ELR (cell line): ENCODE measurements around the gene BMPR1A.

ENCODE experiments used
- DNase-seq: peaks from one replicate; pipeline ENCODE4 v3.0.0-alpha.2; 2015; ENCODE audit warnings: low read depth

BMPR1A gene

DNA sequence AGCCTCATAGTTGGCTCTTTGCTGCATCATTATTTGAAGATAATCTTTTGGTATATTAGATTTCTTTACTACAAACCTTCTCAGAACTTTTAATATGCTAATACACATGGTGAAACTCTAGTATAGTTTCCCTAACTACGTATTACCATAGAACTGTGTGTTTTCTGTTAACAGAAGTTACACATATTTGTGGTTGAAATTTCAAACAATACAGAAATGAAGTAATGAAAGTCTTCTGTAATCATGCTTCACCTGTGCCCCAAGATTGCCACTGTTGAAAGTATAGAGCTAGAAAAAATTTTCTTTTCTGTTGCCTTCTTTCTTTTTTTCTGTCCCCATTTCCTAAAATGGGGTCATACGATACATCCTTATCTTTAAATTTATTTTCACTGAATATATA, 9.1 kb downstream of the BMPR1A start:
- no peak for DNase-seq

DNA sequence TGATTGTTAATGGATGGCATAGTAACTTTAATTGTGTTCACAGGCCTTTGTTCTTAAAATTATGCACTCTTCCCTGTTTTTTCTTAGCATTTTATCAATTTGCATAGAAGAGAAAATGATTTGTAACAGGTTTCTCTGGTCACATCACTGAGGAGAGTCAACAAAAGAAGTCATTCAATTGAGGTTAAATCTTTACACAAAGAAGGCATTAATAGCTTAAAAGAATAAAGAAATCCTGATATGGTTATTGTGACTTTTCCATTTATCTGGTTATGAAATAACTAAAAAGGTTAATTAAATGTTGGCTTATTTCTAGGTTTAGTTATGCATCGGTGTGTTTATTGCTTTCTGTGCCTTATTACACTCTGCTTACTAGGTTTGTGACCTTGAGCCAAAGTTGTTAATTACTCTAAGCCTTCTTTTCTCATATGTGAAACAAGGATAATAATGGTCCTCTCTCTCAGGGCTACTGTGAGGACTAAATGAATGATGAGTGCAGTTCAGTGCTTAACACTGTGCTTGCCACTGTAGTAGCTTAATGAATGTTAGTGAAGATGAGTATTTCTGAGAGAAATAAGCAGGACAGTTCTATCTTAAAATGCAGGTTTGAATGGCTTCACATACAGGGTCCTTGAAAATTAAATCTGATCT, 12.1 kb downstream of the BMPR1A start:
- DNase-seq = no peak

DNA sequence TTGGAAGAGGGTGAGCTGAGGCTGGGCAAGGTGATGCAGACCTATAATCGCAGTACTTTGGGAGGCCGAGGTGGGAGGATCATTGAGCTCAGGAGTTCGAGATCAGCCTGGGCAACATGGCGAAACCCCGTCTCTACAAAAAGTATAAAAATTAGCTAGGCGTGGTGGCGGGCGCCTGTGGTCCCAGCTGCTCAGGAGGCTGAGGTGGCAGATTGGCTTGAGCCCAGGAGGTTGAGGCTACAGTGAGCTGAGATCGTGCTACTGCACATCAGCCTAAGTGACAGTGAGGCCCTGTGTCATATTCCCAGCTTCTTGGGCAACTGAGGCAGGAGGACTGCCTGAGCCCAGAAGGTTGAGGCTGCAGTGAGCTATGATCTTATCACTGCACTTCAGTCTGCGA, 13.6 kb downstream of the BMPR1A start:
- DNase-seq = no peak

DNA sequence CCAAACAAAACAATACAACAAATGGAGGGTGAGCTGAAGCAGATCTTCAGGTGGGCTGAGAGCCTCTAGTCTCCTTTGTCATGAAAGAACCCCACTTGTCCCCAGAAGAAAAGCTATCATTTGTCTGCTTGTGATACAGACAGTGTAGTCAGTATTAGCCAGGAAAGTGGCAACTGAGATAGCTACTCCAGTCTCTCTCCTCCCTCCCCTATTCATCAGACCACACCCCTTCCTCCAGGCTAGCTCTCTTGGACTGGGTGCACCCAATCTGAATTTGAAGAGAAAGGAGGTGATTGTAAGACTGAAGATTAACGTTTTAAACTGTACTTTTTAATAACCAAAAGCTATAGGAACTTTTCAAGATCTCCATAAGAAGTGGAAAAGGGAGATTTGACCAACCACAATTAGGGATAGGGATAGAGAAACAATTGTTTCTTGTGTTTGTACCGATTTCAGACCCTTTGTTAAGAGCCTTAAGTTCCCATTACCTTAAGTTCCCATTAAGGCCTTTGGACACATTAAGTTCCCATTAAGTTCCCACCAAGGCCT, 14.1 kb downstream of the BMPR1A start:
- no peak for DNase-seq

DNA sequence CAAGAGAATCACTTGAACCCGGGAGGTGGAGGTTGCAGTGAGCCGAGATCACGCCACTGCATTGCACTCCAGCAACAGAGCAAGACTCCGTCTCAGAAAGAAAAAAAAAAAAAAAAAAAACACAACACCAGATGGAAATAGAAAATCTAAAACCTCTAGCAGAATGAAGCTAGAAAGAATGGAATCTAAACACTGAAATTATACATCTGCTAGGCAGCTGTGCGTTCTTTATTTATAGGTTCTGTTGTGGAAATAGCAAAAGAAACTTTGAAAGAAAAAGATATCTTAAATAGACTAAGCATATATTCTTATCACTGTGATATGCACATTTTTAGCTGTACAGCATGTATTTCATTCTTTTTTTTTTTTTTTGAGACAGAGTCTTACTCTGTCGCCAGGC, 17.1 kb downstream of the BMPR1A start:
- no peak for DNase-seq

DNA sequence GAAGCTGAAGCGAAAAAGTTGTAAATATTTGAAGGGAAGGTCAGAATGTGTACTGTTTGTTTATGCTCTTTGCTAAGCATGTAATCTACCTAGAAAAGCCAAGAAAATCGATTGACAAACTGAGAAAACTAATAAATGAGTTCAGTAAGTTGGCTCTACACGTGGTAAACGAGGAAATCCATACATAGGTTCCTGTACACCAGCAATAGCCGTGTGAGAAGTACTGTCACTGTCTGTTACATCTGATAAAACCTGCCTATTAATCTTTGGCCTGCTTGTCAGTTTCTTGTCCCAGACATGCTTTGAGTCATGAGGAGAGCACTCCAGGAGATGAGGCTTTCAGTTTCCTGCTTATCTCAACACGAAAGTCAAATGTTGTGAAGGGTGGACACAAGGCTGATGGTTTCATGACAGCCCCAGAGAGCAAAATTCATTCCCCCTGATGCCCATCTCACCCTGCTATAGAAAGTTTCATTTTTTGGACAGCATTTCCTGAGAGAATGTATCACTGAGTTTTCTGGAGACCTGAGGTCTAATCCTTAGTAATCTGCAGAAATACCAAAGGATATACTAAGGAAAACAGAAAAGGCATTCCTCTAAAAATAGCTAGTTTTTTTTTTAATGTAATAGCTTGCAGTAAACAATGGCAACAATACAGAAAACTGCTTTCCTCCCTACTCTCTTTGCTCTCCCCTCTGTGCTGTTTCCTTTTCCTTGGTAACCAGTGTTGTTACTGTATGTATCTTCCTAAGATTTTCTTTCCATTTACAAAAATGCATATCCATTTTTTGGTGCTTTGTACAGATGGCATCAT, 18.8 kb downstream of the BMPR1A start:
- peak; percentile 50 for DNase-seq

DNA sequence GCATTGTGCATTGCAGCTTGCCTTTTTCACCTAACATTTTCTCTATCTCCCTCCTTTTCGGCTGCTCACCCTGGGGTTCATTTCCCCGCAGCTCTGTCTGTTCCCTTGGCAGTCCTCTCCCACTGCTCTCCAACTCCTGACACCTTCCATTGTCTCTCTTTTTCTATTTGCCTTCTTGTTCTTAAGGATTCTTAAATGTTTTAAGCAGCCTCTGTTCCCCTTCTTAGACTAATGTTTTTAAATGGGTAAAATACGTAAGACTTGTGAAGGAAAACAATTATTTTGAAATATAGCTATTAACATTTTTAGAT, 19.4 kb downstream of the BMPR1A start:
- DNase-seq = no peak

DNA sequence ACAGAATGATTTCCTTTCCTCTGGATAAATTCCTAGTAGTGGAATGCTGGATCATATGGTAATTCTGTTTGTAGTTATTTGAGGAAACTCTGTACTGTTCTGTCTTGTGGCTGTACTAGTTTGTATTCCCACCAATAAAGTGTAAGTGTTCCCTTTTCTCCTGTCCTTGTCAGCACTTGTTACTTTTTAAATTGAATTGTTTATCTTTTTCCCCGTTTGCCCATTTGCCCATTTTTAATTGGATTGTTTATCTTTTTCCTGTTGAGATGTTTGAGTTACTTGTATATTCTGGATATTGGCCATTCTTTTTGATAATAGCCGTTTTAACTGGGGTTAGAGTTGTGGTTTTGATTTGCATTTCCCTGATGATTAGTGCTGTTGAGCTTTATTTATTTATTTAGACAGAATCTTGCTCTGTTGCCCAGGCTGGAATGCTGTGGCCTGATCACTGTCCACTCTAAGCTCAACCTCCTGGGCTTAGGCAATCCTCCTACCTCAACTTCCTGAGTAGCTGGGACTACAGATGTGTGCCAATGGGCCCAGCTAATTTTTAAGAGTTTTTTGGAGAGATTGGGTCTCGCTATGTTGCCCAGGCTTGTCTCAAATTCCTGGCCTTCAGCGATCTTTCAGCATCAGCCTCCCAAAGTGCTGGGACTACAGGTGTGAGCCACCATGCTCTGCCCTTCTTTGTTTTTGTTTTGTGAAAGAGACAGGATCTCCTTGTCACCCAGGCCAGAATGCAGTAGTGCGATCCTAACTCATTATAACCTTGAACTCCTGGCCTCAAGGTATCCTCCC, 23.0 kb downstream of the BMPR1A start:
- peak; percentile 41 for DNase-seq

DNA sequence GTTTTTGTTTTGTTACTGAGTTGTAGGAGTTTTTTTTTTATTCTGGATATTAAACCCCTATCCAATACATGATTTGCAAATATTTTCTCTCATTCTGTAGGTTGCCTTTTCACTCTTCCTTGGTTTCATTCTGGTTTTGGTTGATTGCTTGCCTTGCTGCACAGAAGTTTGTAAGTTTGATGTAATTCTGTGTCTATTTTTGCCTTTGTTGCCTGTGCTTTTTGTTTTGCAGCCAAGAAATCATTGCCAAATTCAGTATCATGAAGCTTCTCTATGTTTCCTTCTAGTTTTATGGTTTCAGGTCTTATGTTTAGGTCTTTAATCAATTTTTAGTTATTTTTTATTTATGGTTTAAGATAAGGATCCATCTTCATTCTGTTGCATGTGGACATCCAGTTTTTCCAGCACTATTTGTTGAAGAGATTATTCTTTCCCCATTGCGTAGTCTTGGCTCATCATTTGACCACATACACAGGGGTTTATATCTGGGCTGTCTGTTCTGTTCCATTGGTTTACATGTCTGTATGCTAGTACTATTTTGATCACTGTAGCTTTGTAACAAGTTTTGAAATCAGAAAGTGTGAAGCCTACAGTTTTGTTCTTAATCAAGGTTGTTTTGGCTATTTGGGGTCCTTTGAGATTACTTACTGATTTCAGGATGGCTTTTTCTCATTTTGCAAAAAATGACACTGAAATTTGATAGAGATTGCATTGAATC, 26.4 kb downstream of the BMPR1A start:
- DNase-seq = no peak

DNA sequence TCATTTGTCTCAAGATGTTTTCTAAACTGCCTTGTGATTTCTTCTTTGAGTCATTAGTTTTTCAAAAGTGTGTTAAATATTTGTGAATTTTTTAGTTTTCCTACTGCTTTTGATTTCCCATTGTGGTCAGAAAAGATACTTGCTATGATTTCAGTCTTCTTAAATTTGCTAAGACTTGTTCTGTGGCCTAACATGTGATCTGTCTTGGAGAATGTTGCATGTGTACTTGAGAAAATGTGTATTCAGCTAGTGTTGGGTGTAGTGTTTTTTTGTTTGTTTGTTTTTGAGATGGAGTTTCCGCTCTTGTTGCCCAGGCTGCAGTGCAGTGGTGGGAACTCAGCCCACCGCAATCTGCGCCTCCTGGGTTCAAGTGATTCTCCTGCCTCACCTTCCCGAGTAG, 28.6 kb downstream of the BMPR1A start:
- DNase-seq = no peak

DNA sequence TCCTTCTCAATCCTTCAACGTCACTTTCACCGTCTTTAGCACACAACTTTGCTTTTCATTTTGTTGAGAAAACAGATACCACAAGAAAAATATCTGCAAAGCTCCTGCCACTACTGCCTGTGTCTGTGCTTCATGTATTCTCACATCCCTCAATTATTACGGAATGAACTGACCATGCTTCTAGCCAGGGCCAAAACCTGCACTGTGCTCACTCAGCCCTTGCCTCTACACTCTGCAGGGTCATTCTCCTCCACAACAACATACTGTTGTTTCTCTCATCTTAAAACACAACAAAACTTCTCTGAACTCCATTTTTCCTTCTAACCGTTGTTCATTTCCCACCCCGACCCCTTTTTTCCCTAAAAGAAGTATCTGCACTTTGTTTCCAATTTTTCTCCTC, 29.5 kb downstream of the BMPR1A start:
- no peak for DNase-seq

DNA sequence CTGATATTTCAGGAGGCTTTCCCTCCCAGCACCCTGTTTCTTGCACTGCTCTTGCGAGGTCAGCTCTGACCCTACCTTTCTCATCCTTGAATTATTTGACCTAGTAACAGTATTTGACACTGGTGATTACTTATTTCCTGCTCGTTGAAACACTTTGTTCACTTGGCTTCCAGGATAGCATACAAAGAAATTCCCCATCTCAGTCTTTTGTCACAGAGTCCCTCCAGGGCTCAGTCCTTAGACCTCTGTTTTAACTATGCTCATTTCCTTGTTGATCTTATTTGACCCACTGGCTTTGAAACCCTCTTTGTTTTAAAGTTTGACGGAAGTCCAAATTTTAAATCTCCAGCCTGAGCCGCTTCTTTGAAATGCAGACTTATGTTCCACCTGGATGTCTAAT, 29.9 kb downstream of the BMPR1A start:
- no peak for DNase-seq

DNA sequence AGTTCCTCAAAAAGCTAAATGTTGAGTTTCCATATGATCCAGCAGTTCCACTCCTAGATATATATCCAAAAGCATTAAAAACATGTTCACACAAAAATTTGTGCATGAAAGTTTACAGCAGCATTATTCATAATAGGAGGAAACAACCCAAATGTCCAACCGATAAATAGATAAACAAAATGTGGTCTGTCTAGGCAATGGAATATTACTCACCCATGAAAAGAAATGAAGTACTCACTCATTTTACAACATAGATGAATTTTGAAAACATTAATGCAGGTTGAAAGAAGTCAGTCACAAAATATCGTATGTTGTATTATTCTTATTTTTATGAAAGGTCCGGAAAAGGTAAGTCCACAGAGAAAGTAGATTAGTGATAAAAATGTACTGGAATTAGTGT, 34.0 kb downstream of the BMPR1A start:
- DNase-seq = no peak

DNA sequence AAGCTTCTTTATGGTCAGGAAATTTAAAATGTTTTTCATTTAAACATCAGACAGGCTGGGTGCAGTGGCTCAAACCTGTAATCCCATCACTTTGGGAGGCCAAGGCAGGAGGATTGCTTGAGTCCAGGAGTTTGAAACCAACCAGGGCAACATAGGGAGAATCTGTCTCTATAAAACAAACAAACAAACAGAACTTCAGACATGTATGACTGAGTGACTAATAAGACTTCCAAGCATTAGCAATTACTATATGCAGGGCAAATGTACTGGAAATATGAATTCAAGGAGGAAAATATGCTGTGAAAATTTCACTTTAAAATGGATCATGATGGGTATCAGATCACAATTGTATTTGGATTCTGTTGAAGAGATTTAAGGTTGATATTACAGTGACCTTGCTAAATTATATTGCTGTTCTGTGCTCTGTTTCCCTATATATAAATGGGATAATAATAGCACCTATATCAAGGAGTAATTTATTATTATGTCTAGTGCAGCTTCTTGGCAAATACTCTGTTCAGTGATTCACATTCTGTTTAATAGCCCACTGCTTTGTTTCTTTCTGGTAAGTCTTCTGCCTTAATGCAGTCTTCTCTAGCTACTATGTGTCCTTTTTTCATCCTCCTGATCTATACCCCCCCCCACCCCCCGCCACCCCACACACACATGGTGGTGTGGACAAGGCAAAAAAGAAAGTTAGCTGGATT, 36.2 kb downstream of the BMPR1A start:
- no peak for DNase-seq

DNA sequence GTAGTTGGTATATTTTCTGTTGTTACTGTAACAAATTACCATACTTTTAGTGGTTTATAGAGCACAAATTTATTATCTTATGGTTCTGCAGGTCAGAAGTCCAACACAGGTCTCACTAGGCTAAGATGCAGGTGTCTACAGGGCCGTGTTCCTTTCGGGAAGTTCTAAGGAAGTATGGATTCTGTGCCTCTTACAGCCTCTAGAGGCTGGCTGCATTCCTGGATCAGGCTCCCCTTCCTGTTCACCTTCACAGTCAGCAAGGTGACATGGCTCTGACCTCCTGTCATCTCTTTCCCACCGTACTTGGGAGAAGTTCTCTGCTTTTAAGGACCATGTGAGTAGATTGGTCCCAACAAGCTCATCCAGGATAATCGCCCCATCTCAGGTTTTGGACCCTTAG, 37.3 kb downstream of the BMPR1A start:
- no peak for DNase-seq

DNA sequence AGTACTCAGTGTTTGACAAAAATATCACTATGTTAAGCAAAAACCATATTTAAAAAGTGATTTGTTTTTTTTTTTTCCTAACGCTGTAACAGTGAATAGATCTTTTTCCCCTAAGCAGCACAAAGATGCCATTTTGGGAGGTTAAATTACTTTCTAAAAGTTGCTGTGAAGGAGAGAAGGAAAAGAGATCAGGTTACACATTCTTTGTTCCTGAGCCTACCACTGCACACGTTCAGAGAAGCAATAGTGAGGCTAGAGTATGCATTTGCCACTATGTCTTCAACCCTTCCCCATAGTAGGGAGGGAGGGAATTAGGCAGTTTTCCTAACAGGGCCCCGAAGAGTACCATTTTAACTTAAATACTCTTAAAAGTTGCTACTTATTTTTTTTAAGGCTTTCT, 38.9 kb downstream of the BMPR1A start:
- DNase-seq = peak; percentile 77

DNA sequence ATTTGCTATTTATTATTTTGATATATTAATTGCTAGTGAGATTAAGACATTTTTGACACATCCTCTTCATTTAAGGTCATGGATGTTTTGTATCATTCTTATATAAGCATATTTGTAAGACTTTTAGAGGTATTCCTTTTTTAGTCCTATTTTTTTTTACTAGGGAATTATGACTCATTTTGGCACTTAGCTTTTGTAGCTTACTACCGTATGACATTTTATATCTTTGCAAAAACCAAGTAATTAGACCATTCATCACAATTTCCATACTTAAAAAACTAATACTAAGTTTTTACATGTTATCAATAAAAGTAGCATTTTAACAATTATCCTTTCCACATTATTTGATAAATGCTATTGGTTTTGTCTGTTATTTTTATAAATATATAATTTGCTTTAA, 41.6 kb downstream of the BMPR1A start:
- DNase-seq = peak; percentile 35

DNA sequence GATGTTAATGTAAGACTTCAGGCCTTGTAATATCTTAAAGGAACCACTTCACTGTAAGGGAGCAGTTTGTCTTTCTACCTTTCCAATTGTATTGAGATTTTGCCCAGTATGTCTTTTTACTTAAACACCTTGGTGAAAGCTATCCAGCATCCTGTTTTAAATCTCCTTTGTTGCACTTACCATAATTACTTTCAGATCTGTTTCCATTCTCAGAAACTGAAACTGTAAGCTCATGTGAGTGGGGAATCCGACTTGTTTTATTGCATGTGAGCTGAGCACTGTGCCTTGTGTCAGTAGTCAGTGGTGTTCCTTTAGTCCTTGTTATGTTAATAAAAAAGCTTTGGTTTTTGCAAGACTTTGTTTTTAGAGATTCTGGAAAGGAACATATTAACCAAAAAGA, 42.2 kb downstream of the BMPR1A start:
- peak; percentile 10 for DNase-seq

DNA sequence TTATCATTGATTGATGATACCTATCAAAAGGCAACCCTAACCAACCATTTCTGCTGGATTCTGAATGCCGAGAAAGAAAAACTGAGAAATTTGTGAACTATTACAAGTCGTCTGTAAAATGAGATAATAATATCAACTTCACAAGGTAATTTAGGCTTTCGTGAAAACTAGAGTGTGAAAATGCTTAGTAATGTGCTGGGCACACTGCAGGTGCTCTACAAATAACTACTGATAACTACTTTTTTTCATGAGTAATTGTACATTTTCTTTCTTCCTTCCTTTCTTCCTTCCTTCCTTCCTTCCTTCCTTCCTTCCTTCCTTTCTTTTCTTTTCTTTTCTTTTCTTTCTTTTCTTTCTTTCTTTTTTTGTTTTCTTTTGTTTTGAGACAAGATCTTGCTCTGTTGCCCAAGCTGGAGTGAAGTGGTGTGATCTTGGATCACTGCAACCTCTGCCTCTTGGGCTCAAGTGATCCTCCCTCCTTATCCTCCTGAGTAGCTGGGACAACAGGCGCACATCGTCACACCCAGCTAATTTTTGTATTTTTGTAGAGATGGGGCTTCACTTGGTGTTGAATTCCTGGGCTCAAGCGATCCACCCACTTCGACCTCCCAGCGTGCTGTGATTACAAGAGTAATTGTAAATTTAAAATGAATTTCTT, 42.9 kb downstream of the BMPR1A start:
- no peak for DNase-seq

DNA sequence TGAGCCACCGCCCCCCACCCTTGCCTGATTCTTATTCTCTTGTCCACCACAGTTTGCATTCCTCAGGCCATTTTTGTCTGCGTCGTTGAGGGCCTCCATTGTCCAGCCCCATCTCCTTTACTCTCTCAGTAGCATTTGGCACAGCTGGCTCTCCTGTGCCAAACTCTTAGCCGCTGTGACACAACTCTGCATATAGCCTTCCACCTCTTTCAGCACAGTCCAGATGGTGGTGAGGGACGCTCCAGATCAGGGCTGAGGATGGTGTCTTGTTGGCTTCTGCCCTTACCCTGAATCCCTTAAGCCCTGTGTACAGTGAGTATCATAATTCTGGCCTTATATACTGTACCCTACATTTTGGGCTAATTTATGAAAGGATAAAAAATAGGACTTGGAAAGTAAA, 45.6 kb downstream of the BMPR1A start:
- no peak for DNase-seq

DNA sequence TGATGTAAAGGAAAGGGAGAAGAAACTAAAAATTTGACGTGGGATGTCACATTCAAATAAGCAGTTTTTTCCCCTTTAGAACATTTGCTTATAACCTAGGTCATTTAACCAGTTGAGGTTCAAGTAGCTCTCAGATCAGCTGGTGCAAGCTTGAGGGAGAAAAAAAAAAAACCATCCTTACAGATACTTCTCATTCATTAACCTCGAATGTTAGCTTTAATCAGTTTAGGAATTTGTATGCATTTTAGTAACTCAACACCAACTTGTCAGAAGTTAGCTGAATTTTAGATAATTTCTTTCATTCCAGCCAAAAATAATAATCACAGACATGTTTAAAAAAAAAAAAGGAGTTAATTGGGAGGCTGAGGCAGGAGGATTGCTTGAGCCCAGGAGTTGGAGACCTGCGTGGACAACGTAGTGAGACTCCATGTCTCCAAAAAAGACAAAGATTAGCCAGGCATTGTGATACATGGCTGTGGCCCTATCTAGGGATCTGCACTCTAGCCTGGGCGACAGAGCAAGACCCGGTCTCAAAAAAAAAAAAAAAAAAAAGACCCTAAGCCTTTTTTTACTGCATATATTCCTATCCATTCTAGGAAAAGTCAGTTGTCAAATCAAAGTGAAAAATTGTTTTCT, 46.2 kb downstream of the BMPR1A start:
- no peak for DNase-seq
